GM19395 (cell line): ENCODE measurements around the gene CHRNA5.
"Not testable (repeated sequence)": the region's sequence is repeated elsewhere in the genome, so short reads cannot be mapped to it uniquely, and the experiment has no call there.

Experiments used
- ATAC-seq: cut with Tn5 transposase; IDR thresholded peaks from one replicate; pipeline ENCODE4 v1.9.1; 2021; ENCODE audit warnings: mild to moderate bottlenecking, moderate library complexity; ENCODE audit not compliant: unreplicated experiment

CHRNA5 gene

GRCh38 chr15:78564743-78565096, 600 bp upstream of the CHRNA5 start:
- peak; percentile 12 for ATAC-seq

GRCh38 chr15:78565951-78566774, 843 bp downstream of the CHRNA5 start:
- ATAC-seq = peak; percentile 17

GRCh38 chr15:78567531-78567930, 2.2 kb downstream of the CHRNA5 start:
- no peak for ATAC-seq

- no peak for ATAC-seq
Measured at GRCh38 chr15:78570710-78571109, 5.4 kb downstream of the CHRNA5 start.

GRCh38 chr15:78571382-78571781, 6.1 kb downstream of the CHRNA5 start:
- no peak for ATAC-seq

- no peak for ATAC-seq
Measured at GRCh38 chr15:78573416-78573815, 8.1 kb downstream of the CHRNA5 start.

- no peak for ATAC-seq
Measured at GRCh38 chr15:78574944-78575343, 9.6 kb downstream of the CHRNA5 start.

- no peak for ATAC-seq
Measured at GRCh38 chr15:78597583-78597982, 32.3 kb downstream of the CHRNA5 start.

GRCh38 chr15:78598348-78598747, 33.0 kb downstream of the CHRNA5 start:
- ATAC-seq = no peak

GRCh38 chr15:78599189-78599588, 33.9 kb downstream of the CHRNA5 start:
- ATAC-seq = no peak

- no peak for ATAC-seq
Measured at GRCh38 chr15:78603467-78603866, 38.1 kb downstream of the CHRNA5 start.

- no peak for ATAC-seq
Measured at GRCh38 chr15:78604420-78604819, 39.1 kb downstream of the CHRNA5 start.

- ATAC-seq = no peak
Measured at GRCh38 chr15:78605201-78605600, 39.9 kb downstream of the CHRNA5 start.

- ATAC-seq = no peak
Measured at GRCh38 chr15:78605680-78606079, 40.4 kb downstream of the CHRNA5 start.

- not testable (repeated sequence) for ATAC-seq
Measured at GRCh38 chr15:78609551-78609950, 44.2 kb downstream of the CHRNA5 start.

GRCh38 chr15:78614021-78614420, 48.7 kb downstream of the CHRNA5 start:
- ATAC-seq = no peak

GRCh38 chr15:78615151-78615589, 49.9 kb downstream of the CHRNA5 start:
- ATAC-seq = no peak

- no peak for ATAC-seq
Measured at GRCh38 chr15:78616506-78616905, 51.2 kb downstream of the CHRNA5 start.

GRCh38 chr15:78617076-78617475, 51.8 kb downstream of the CHRNA5 start:
- ATAC-seq = no peak

GRCh38 chr15:78617516-78617915, 52.2 kb downstream of the CHRNA5 start:
- ATAC-seq = no peak

- ATAC-seq = no peak
Measured at GRCh38 chr15:78618064-78618463, 52.7 kb downstream of the CHRNA5 start.

GRCh38 chr15:78618490-78618934, 53.2 kb downstream of the CHRNA5 start:
- no peak for ATAC-seq
